GM18861 (cell line): Measurements from ENCODE around the gene CLIP3.
"Not testable (repeated sequence)": the region's sequence is repeated elsewhere in the genome, so short reads cannot be mapped to it uniquely, and the experiment has no call there.

ENCODE experiments used
- ATAC-seq: cut with Tn5 transposase; IDR thresholded peaks from one replicate; pipeline ENCODE4 v1.9.1; 2021; ENCODE audit not compliant: unreplicated experiment

The CLIP3 gene

DNA sequence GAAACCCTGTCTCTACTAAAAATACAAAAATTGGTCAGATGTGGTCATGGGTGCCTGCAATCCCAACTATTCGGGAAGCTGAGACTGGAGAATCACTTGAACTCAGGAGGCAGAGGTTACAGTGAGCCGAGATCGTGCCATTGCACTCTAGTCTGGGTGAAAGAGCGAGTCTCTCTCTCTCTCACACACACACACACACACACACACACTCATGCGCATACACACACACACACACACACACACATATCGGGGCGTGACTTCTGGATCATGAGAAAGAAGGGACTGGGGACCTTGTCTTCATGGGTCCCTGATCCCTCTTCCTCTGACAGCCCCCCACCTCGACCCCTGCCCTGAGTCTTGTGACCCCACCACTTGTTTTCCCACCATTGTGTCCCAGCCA lies 49.5 kb downstream of the CLIP3 start:
- ATAC-seq = no peak

- ATAC-seq = not testable (repeated sequence)
Observed at GRCh38 chr19:35980997-35981396, 51.7 kb downstream of the CLIP3 start.

GRCh38 chr19:35978832-35979365 lies 53.8 kb downstream of the CLIP3 start:
- ATAC-seq = no peak

DNA sequence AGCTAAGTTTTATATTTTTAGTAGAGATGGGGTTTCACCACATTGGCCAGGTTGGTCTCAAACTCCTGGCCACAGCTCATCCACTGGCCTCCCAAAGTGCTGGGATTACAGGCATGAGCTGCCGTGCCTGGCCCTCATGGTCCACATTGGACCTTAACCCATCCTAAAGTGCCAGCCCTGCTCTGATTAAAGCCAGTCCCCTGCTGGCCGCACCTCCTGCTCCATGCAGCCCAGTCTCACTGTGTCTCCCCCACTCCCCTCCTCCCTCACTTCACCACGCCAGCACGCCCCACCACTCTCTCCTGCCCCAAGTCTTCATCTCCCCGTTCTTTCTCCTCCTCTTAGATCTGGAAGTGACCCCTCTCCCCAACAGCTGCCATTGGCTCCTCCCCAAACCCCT lies 54.4 kb downstream of the CLIP3 start:
- ATAC-seq = no peak

- ATAC-seq = no peak
Observed at GRCh38 chr19:35977446-35978222, 55.0 kb downstream of the CLIP3 start.

GRCh38 chr19:35975608-35976214 lies 57.0 kb downstream of the CLIP3 start:
- ATAC-seq = no peak

GRCh38 chr19:35973487-35973886 lies 59.2 kb downstream of the CLIP3 start:
- ATAC-seq = no peak

- ATAC-seq = no peak
Observed at GRCh38 chr19:35966771-35967170, 65.9 kb downstream of the CLIP3 start.
